Chondrocyte (in vitro differentiated cells): ENCODE results near the gene EFNA3. TPM values are rescaled to one million over a fixed set of nuclear protein-coding genes. Genes with fewer than 3 reads are reported as not detected.

Experiments
- DNase-seq: peaks from one replicate; pipeline ENCODE4 v3.0.0; 2021; ENCODE audit warnings: mixed read lengths, low spot score
- H3K27ac Mint-ChIP-seq: one replicate; pipeline ENCODE4 v1.8.0; 2021; ENCODE audit warnings: mild to moderate bottlenecking, moderate library complexity, mixed read lengths; ENCODE audit not compliant: unreplicated experiment
- H3K27me3 Mint-ChIP-seq: 2 replicates; pipeline ENCODE4 v1.8.0; 2021; ENCODE audit warnings: low read depth, mixed read lengths
- H3K36me3 Mint-ChIP-seq: 2 replicates; pipeline ENCODE4 v1.8.0; 2021; ENCODE audit warnings: low read depth, mixed read lengths
- H3K4me1 Mint-ChIP-seq: 2 replicates; pipeline ENCODE4 v1.8.0; 2021; ENCODE audit warnings: low read depth, mild to moderate bottlenecking, mixed read lengths
- H3K4me3 Mint-ChIP-seq: one replicate; pipeline ENCODE4 v1.8.0; 2021; ENCODE audit warnings: mild to moderate bottlenecking, moderate library complexity, mixed read lengths; ENCODE audit not compliant: unreplicated experiment
- H3K9me3 Mint-ChIP-seq: 2 replicates; pipeline ENCODE4 v1.8.0; 2021; ENCODE audit warnings: low read depth, mixed read lengths
- total RNA-seq: library from RNA; stranded (reverse); gene quantifications from 3 replicates; pipeline ENCODE4 v1.2.1, GENCODE V29; 2021
- TF ChIP-seq, protein P1 (sequence below): fragments of 200-600 bp; sonication (generic); IDR thresholded peaks from 2 replicates; pipeline ENCODE4 v1.5.0; 2021; ENCODE audit warnings: antibody characterized with exemption, mild to moderate bottlenecking, moderate library complexity

The EFNA3 gene
- total RNA-seq, 1 donor from 2014 or later, result 4.5 TPM

DNA sequence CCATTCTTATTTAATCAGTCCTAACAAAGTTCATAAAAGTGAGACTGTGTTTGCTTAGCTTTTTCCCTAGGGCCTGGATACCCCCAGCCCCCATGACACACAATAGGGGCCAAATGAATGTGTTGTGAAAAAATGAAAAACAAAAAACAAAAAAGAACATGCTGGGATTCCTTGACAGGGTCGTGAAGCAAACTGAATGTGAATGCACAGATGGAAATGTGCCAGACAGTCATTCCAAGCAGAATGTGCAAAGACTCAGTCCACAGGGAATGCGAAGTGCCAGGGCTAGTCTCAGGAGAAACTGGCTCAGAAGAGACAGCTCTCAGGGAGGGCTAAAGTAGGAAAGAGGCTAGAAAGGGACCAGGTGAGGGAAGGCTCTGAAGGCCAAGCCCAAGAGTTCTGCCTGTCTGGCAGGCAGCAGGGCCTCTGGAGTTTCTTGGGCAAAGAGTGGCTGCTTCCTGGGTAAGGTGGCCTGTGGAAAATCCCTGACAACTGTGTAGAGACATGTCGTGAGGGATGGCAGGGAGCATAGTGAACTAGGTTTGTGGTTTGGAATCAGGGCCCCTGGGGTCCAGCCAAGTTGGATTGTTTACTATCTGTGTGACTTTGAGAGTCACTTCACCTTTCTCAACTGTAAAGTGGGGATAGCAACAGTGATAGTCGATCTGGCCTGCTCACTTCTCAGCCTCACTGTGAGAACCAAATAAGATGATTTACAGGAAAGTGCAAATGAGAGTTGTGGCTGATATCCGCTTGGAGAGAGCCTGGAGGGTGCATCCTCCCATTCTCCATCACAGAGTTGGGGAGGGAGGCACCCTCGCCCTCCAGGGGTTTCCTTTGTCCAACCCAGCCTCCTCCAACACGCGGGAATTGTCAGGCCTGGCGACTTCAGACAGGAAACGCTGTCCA lies 28.7 kb upstream of the EFNA3 start:
- Mint-ChIP-seq H3K9me3 (no peaks in the 10 kb centered on the region), H3K36me3 (no peaks in the 10 kb centered on the region), H3K4me1 (peaks cover 30% of the 10 kb centered on the region), H3K27me3 (no peaks in the 10 kb centered on the region), H3K4me3 (peak overlapping the region; percentile 79), H3K27ac (peak overlapping the region; percentile 90)
- TF ChIP-seq, protein P1, sequence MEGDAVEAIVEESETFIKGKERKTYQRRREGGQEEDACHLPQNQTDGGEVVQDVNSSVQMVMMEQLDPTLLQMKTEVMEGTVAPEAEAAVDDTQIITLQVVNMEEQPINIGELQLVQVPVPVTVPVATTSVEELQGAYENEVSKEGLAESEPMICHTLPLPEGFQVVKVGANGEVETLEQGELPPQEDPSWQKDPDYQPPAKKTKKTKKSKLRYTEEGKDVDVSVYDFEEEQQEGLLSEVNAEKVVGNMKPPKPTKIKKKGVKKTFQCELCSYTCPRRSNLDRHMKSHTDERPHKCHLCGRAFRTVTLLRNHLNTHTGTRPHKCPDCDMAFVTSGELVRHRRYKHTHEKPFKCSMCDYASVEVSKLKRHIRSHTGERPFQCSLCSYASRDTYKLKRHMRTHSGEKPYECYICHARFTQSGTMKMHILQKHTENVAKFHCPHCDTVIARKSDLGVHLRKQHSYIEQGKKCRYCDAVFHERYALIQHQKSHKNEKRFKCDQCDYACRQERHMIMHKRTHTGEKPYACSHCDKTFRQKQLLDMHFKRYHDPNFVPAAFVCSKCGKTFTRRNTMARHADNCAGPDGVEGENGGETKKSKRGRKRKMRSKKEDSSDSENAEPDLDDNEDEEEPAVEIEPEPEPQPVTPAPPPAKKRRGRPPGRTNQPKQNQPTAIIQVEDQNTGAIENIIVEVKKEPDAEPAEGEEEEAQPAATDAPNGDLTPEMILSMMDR, result no peak
- DNase-seq, result no peak

DNA sequence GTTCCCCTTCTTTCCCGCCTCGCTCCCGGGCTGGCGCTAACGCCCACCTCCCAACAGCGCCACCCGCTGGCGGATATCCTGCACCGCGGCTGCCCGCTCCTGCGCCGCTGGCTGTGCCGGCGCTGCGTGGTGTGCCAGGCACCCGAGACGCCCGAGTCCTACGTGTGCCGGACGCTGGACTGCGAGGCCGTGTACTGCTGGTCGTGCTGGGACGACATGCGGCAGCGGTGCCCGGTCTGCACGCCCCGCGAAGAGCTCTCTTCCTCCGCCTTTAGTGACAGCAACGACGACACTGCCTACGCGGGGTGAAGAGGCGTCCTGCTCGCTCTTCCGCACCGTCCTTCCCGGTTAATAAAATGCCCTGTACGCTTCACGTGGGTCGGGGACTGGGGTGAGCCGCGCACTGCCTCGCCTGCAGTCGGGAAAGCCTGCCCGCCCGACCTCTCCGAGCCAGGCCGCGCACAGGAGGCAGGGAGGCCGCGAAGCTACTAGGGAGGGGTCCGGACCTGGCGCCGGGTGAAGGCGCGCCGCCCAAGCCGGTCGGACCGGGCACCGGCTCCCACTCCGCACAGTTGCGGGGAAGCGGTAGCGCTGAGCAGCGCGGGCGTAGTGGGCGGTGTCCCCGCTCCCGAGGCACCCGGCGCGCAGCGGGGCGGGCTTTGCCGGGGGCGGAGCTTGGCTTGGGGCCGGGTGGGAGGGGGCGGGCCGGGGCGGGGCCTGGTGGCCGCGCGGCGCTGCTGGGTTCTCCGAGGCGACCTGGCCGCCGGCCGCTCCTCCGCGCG lies 27.9 kb upstream of the EFNA3 start, which contains the start of gene ADAM15:
TSS of gene ADAM15 (plus strand) at position 757 of the 782 bp plus-strand sequence. CDS start 71 bp downstream, outside the sequence.
- Mint-ChIP-seq H3K27me3 (no peaks in the 10 kb centered on the region), H3K9me3 (no peaks in the 10 kb centered on the region), H3K4me1 (peaks cover 27% of the 10 kb centered on the region), H3K27ac (peak within 1 kb of the TSS; percentile 90), H3K4me3 (peak within 1 kb of the TSS; percentile 79), H3K36me3 (peaks cover 2% of the 10 kb centered on the region)
- no peak for DNase-seq
- TF ChIP-seq, protein P1, result peak; percentile 100

DNA sequence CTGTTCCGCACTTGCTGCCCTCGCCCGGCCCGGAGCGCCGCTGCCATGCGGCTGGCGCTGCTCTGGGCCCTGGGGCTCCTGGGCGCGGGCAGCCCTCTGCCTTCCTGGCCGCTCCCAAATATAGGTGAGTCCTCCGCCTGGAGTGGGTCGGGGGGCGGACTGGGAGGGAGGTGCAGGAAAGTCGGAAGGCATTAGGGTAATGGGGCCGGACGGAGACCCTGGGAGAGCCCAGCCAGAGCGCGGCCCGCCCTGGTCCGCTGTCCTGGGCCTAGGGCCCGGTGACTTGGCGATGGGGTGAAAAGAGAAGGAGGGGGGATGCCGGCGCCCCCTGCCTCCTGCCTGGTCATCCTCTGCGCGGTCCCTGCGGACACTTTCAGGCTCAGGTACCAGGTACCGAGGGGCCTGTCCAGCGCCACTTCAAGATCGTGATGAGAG lies 27.3 kb upstream of the EFNA3 start:
- Mint-ChIP-seq H3K4me3 (peak overlapping the region; percentile 79), H3K9me3 (no peaks in the 10 kb centered on the region), H3K27me3 (no peaks in the 10 kb centered on the region), H3K4me1 (peaks cover 27% of the 10 kb centered on the region), H3K36me3 (peaks cover 5% of the 10 kb centered on the region), H3K27ac (peak overlapping the region; percentile 63)
- TF ChIP-seq, protein P1, result no peak
- no peak for DNase-seq

DNA sequence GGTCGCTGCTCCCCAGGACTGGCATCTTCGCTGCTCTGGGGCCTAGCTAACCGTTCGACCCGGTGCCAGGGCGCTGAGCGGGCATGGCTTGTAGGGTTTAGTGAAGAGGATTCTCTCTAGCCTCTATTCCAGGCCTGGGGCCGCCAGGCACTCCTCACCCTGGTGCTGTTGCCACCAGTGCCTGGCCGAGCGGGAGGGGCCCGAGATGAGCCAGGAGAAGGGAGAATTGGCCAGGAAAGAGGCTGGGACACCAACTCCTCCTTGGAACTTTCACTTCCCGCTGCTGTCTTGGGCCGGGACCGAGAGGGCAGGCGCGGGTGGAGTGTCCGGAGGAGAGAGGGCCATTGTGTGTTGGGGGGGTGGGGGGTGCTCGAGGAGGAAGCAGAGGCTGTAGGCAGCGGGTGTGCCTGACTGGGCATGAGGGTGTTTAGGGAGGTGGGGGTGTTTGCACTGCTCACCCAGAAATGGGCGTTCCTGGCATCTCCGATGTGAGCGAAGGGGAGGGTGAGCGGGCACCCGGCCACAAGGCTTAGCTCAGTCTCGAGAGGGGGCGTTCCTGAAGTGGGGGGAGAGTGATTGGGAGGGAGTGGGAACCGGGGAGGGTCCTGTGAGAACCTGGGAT lies 26.7 kb upstream of the EFNA3 start:
- H3K4me1 Mint-ChIP-seq, result peaks cover 27% of the 10 kb centered on the region
- TF ChIP-seq, protein P1, result no peak
- no peak for DNase-seq
- no peaks in the 10 kb centered on the region for H3K9me3 Mint-ChIP-seq
- peaks cover 5% of the 10 kb centered on the region for H3K36me3 Mint-ChIP-seq
- peak overlapping the region; percentile 68 for H3K27ac Mint-ChIP-seq
- H3K4me3 Mint-ChIP-seq, result peak overlapping the region; percentile 79
- H3K27me3 Mint-ChIP-seq, result no peaks in the 10 kb centered on the region
